ENCODE results near the gene PTPRH.
"Not testable (repeated sequence)": the region's sequence is repeated elsewhere in the genome, so short reads cannot be mapped to it uniquely, and the experiment has no call there.

Gene PTPRH

DNA sequence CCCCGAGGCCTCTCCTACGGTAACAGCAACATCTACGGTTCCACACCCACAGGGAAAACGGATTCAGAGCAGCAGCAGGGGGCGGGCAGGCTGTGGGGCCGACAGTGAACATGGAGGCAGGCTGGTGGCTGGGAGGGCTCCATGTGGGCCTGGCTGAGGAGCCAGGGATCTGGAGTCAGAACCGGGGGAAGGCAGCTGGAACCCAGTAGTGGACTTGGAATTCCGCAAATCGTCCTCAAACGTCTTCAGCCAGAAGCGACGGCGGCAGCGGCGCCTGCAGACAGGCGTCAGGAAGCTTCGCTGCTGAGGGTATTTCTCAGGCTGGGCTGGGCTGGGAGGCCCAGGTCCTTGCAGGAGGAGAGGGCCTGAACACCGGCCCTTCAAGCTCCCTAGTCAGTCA, 17.5 kb upstream of the PTPRH start:
- Histone ChIP-seq H3K4me3 (ENCODE audit: severe bottlenecking) (no peak overlapping the region), H3K36me3 (ENCODE audit: low read depth) (peaks cover 23% of the 10 kb centered on the region; the same call in 1 of the 2 replicates), H3K27ac (ENCODE audit: poor library complexity, severe bottlenecking) (no peak overlapping the region), H3K9me3 (ENCODE audit: severe bottlenecking) (no peaks in the 10 kb centered on the region), H3K4me1 (ENCODE audit: insufficient read depth, poor library complexity, severe bottlenecking) (no peaks in the 10 kb centered on the region), H3K27me3 (ENCODE audit: insufficient read depth, poor library complexity, severe bottlenecking) (no peaks in the 10 kb centered on the region)
- TF ChIP-seq, protein P1, sequence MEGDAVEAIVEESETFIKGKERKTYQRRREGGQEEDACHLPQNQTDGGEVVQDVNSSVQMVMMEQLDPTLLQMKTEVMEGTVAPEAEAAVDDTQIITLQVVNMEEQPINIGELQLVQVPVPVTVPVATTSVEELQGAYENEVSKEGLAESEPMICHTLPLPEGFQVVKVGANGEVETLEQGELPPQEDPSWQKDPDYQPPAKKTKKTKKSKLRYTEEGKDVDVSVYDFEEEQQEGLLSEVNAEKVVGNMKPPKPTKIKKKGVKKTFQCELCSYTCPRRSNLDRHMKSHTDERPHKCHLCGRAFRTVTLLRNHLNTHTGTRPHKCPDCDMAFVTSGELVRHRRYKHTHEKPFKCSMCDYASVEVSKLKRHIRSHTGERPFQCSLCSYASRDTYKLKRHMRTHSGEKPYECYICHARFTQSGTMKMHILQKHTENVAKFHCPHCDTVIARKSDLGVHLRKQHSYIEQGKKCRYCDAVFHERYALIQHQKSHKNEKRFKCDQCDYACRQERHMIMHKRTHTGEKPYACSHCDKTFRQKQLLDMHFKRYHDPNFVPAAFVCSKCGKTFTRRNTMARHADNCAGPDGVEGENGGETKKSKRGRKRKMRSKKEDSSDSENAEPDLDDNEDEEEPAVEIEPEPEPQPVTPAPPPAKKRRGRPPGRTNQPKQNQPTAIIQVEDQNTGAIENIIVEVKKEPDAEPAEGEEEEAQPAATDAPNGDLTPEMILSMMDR (IDR thresholded peaks at IDR 0.05; ENCODE audit: poor library complexity, severe bottlenecking), result no peak
- DNase-seq (ENCODE audit: low spot score), result no peak
- ATAC-seq (ENCODE audit: low read depth), result no peak

DNA sequence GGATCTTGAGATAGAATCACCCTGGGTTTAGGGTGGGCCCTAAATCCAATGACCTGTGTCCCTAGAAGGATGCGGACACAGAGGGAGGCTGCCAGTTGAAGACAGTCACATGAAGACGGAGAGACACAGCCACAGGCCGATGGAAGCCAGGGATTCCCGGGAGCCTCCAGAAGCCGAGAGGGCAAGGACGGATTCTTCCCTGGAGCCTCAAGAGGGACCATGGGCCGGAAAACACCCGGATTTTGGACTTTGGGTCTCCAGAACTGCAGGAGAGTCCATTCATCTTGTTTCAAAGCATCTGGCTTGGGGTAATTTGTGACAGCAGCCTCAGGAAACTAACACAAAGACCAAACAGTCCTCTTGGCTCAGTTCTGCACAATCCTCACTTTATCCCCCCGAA, 17.0 kb upstream of the PTPRH start:
- no peak overlapping the region for H3K4me3 ChIP-seq (ENCODE audit: severe bottlenecking)
- no peak for ATAC-seq (ENCODE audit: low read depth)
- TF ChIP-seq, protein P1 (IDR thresholded peaks at IDR 0.05; ENCODE audit: poor library complexity, severe bottlenecking), result no peak
- H3K27ac ChIP-seq (ENCODE audit: poor library complexity, severe bottlenecking), result no peak overlapping the region
- H3K4me1 ChIP-seq (ENCODE audit: insufficient read depth, poor library complexity, severe bottlenecking), result no peaks in the 10 kb centered on the region
- no peaks in the 10 kb centered on the region for H3K27me3 ChIP-seq (ENCODE audit: insufficient read depth, poor library complexity, severe bottlenecking)
- no peaks in the 10 kb centered on the region for H3K9me3 ChIP-seq (ENCODE audit: severe bottlenecking)
- no peak for DNase-seq (ENCODE audit: low spot score)
- peaks cover 18% of the 10 kb centered on the region; the same call in 1 of the 2 replicates for H3K36me3 ChIP-seq (ENCODE audit: low read depth)

DNA sequence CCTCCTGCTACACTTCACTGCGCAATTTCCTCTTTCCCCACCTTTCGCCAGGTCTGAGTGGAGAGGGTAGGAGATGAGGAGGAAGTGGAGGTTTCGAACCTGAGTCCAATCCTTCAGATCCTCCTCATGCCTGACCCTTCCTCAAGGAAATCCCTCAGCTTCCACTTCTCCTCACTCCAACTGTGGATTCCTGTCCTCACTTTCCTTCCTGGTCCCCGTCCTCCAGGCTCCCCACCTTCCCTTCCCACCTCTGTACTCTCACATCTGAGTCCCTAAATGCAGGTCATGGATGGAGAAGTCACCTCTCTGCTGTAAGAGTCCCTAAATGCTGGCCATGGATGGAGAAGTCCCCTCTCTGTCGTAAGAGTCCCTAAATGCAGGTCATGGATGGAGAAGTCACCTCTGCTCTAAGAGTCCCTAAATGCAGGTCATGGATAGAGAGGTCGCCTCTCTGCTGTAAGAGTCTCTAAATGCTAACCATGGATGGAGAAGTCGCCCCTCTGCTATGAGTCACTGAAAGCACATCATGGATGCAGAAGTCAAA, 16.2 kb upstream of the PTPRH start:
- no peak overlapping the region for H3K4me3 ChIP-seq (ENCODE audit: severe bottlenecking)
- H3K27me3 ChIP-seq (ENCODE audit: insufficient read depth, poor library complexity, severe bottlenecking), result no peaks in the 10 kb centered on the region
- TF ChIP-seq, protein P1 (IDR thresholded peaks at IDR 0.05; ENCODE audit: poor library complexity, severe bottlenecking), result no peak
- ATAC-seq (ENCODE audit: low read depth) (no peak), DNase-seq (ENCODE audit: low spot score) (no peak)
- no peaks in the 10 kb centered on the region for H3K4me1 ChIP-seq (ENCODE audit: insufficient read depth, poor library complexity, severe bottlenecking)
- H3K27ac ChIP-seq (ENCODE audit: poor library complexity, severe bottlenecking), result no peak overlapping the region
- 0 out of 2 replicates have a peak, but pooled peaks cover 17% of the 10 kb centered on the region for H3K36me3 ChIP-seq (ENCODE audit: low read depth)
- no peaks in the 10 kb centered on the region for H3K9me3 ChIP-seq (ENCODE audit: severe bottlenecking)

DNA sequence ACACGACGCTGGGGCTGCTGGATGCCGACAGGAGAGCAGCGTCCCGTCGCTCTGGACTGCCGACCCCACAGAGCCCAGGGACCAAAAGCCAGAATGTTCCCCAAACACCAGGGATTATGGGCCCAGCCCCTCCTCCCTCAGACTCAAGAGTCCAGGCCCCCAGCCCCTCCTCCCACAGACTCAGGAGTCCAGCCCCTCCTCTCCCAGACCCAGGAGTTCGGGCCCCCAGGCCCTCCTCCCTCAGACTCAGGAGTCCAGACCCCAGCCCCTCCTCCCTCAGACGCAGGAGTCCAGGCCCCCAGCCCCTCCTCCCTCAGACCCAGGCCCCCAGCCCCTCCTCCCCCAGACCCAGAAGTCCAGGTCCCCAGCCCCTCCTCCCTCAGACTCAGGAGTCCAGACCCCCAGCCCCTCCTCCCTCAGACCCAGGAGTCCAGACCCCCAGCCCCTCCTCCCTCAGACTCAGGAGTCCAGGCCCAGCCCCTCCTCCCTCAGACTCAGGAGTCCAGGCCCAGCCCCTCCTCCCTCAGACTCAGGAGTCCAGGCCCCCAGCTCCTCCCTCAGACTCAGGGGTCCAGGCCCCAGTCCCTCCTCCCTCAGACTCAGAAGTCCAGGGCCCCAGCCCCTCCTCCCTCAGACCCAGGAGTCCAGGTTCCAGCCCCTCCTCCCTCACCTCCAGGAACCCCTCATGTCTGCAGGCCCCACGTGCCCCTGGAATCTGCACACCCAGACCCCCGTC, 15.5 kb upstream of the PTPRH start:
- H3K36me3 ChIP-seq (ENCODE audit: low read depth), result 0 out of 2 replicates have a peak, but pooled peaks cover 12% of the 10 kb centered on the region
- not testable (repeated sequence) for H3K4me1 ChIP-seq (ENCODE audit: insufficient read depth, poor library complexity, severe bottlenecking); H3K27ac ChIP-seq (ENCODE audit: poor library complexity, severe bottlenecking); H3K27me3 ChIP-seq (ENCODE audit: insufficient read depth, poor library complexity, severe bottlenecking); H3K4me3 ChIP-seq (ENCODE audit: severe bottlenecking); ATAC-seq (ENCODE audit: low read depth); DNase-seq (ENCODE audit: low spot score); H3K9me3 ChIP-seq (ENCODE audit: severe bottlenecking)

DNA sequence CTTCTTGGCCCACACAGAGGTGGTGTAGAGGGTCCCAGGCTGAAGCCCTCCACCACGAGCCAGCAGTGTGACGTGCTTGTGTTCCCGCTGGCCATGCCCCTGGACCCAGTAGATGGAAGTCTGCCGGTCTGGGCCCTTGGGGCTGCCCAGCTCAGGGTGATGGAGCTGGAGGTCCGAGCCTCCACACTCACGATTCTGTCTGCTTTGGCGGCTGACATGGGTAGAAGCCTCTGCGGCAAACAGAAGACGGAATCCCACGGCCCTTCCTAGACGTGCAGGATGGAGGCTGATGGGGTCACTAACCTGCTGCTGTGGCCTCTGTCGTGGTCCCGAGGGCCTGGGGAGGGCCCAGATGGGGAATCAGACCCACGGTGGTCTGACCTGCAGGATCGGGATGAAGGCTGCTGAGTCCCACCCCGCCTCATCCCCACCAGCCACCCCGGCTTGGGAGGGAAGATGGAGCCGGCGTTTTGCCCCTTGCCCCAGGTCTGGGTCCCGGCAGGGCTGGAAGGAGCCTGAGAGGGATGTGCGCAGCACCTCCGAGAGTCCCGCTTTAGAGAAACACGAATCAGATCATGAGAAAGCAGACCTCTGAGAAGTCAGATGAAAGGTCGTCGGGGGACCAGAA, 14.9 kb upstream of the PTPRH start:
- no peaks in the 10 kb centered on the region for H3K9me3 ChIP-seq (ENCODE audit: severe bottlenecking)
- no peak for DNase-seq (ENCODE audit: low spot score)
- TF ChIP-seq, protein P1 (IDR thresholded peaks at IDR 0.05; ENCODE audit: poor library complexity, severe bottlenecking), result no peak
- ATAC-seq (ENCODE audit: low read depth), result no peak
- H3K4me1 ChIP-seq (ENCODE audit: insufficient read depth, poor library complexity, severe bottlenecking), result no peaks in the 10 kb centered on the region
- no peaks in the 10 kb centered on the region for H3K27me3 ChIP-seq (ENCODE audit: insufficient read depth, poor library complexity, severe bottlenecking)
- H3K27ac ChIP-seq (ENCODE audit: poor library complexity, severe bottlenecking), result no peak overlapping the region
- 0 out of 2 replicates have a peak, but pooled peaks cover 8% of the 10 kb centered on the region for H3K36me3 ChIP-seq (ENCODE audit: low read depth)
- H3K4me3 ChIP-seq (ENCODE audit: severe bottlenecking), result no peak overlapping the region

All from RWPE2 (cell line).